GM19238 (cell line): ENCODE measurements around the gene CIART.
"Not testable (repeated sequence)": the region's sequence is repeated elsewhere in the genome, so short reads cannot be mapped to it uniquely, and the experiment has no call there.

Experiments
- DNase-seq: peaks from one replicate; pipeline ENCODE4 v3.0.0; 2011; ENCODE audit warnings: low spot score; ENCODE audit not compliant: insufficient read length

CIART gene

DNA sequence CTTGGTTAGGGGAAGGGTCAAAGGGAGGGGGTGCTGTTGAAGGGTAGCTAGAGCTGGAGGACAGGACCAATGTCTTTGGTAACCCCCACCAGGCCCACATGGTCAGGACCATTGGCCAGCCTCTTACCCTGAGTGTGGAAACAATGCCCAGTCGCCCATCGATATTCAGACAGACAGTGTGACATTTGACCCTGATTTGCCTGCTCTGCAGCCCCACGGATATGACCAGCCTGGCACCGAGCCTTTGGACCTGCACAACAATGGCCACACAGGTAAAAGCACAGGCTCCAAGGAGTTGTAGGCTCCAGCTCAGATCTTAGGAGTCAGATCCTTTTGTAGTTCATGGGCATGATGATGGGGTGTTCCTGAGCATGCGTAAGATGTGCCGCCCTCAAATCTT, 21.0 kb upstream of the CIART start:
- DNase-seq: no peak

DNA sequence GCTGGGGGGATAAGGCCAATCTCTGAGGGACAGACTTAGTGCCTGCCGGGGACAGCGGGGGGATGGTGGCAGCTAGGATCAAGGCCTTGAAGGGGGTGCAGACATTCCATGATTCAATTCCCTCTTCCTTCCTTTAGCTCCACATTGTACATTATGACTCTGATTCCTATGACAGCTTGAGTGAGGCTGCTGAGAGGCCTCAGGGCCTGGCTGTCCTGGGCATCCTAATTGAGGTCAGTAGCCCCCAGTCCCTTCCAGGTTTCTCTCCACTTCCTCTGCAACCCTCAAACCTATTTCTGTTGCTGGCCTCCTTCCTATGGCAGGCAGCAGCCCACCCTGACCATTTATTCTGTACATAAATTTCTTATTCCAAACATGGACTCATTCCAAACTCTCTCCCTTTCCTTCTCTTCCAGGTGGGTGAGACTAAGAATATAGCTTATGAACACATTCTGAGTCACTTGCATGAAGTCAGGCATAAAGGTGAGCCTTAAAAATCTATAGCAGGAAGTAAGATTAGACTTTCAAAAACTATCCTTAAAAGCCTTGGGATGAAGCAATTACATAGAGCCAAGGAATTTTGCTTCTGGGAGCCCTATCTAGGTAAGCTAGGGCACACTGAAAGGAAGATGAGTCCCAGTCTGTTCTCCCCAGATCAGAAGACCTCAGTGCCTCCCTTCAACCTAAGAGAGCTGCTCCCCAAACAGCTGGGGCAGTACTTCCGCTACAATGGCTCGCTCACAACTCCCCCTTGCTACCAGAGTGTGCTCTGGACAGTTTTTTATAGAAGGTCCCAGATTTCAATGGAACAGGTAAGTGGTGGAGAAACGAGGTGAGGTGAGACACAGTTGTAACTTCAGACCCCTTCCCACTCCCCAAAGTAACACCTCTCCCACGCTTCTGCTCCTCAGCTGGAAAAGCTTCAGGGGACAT, 19.7 kb upstream of the CIART start:
- DNase-seq: no peak

DNA sequence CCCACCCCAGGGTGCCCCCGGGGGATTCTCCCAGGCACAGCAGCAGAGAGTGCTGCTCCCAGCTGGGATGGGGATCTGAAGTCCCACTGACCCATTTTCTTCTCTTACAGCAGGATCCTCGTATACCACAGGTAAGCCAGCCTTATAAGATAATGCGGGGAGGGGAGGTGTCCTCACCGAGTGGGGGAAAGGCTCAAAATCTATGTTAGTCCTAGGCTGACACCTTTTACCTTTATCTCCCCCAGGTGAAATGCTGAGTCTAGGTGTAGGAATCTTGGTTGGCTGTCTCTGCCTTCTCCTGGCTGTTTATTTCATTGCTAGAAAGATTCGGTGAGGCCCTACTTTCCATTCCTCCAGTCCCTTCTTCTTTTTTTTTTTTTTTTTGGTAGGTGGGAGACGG, 18.8 kb upstream of the CIART start:
- DNase-seq: no peak

DNA sequence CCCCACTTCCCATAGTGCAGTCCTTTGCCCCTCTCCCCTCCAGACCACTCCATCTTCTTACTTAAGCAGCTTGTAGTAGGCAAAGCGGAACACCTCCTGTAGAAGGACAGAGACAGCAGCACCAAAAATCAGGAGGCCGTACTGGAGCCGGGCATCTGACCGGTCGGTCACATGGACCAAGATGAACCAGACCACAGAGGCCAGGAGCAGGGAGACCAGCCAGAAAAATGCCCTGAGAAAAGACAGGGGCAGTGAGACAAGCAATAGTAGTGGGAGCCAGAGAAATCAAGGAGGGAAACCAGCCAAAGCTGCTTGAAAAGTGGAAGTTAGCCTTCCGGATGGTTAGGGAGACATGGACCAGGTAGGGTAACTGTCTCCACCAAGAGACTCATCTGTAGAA, 14.5 kb upstream of the CIART start:
- no peak for DNase-seq

DNA sequence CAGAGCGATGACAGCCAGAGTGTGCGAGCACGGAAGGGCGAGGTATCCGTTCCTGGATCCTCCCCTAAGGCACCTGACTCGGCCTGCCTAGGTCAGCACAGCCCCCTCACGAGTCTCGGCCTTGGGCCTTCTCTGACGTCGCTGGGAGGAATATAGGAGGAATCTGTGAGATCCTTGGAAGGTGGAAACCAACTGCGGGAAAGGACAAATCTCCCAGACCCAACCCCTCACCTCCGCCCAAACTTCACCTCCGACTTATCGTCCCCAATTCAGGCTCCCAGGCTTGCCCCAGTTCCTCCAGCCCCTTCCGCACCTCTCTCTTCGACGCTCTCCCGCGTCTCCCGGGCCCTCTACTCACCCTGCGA, 14.0 kb upstream of the CIART start:
- peak; percentile 28 for DNase-seq

DNA sequence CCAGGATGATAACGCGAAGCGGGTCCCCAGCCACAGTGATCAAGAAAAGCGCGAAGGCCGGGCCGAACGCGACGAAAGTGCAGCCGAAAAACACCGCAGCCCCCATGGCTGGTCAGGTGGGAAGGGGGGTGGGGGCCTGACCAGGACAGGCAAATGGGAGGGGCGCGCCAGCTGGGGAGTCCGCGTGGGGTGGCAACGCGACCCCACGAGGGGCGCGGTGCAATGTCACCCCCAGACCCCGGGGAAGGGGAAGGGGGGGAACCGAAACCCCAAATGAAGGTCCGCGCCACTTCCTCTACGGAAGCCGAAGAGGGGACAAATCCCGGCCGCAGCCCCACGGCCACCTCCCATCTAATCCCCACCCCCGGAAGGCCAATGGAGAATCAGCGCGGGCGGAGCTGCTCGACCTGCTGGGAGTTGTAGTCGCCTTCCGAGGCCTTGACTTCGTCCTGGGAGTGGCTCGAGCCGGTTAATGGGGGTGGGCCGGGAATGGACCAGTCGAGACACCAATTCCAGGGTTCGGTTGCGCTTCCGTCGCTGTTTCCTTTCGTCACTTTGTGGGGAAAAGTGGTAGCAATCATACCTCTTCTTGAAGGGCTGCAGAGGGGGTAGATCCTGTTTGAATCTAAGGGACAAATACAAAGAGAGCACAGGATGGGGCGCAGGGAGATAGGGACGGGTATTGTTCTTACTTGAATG, 13.5 kb upstream of the CIART start, which contains the start of gene APH1A:
Gene APH1A, minus strand, starts transcription at position 312 of the 699 bp plus-strand sequence. Its CDS starts 206 bp downstream, at position 106.
- DNase-seq: peak; percentile 95

DNA sequence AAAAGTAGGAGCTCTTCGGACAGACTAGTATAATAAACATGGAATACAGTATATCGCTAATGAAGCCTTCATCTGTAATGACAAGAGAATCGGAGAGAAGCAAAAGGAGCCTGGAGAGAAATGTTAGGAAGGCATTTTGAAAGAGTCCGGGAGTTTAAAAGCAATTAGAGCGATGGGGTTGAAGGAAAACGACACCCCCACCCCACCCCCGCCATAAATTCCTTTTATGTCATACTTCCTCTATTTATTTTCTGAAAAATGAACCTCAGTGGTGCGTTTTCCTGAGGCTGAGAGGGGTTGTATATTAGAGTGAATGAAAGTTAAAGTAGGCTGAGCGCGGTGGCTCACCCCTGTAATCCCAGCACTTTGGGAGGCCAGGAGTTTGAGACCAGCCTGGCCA, 12.9 kb upstream of the CIART start:
- DNase-seq: no peak

DNA sequence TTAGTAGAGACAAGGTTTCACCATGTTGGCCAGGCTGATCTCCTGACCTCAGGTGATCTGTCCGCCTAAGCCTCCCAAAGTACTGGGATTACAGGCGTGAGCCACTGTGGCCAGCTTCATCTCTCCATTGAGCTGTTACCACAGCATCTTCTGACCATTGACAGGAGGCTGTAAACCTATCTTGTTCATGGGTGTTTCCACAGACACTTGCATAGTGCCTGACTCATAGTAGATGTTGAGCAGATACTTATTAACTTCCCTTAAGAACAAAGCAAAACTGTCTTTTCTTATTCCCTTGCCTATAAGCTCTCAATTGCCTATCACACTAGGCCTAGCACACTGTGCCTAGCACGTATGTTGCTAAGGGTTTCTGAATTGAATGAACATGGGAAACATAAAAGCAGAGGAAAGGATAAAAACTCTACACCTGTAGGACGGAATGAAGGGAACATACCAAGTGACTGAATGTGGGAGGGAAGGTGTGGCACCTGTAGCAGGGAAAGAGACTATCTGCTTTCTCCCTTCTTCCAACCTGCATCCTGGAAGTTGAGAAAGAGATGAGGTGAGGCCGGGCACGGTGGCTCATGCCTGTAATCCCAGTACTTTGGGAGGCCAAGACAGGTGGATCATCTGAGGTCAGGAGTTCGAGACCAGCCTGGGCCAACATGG, 10.9 kb upstream of the CIART start:
- DNase-seq: no peak

DNA sequence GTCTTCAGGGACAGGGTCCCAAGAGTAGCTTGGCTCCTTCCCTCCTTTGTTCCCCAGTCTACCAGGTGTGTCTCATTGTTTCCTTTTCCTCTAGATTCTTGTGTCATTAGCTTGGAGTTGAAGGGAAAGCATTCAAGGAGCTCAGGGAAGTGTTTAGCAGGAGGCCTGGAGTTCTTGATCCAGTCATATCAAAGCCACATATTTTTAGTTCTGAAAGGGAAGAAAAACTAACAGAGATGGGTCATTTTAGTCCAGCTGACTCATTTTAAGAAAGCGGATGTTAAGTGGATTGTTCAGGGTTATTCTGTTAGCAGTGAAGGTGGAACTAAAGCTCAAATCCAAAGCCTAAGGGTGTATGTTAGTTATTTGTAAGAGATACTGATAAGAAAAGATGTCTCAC, 9.0 kb upstream of the CIART start:
- no peak for DNase-seq

DNA sequence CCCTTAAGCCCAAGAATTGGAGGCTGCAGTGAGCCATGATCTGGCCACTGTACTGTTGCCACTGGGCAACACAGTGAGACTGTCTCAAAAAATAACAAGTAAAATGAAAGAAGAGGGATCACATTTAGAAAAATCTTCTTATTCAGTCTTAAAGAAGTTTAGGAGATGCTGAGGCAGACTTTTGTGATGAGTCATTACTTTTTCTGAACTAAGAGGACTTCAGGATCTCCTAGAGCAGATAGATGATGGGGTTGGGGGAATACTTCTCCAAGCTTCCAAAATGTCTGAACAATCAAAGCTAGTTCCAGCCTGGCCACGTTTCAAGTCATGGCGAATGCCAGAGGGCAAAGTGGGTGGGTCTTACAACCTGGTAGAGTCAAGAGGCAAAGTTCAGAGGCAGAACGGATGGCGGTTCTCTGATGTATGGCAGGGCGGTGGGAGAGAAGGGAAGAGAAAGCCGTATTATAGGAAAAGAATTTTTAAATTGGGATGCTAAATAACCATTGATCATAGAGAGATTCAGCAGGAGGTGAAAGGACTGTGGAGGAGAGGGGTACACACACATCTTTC, 2.1 kb upstream of the CIART start:
- DNase-seq: no peak

DNA sequence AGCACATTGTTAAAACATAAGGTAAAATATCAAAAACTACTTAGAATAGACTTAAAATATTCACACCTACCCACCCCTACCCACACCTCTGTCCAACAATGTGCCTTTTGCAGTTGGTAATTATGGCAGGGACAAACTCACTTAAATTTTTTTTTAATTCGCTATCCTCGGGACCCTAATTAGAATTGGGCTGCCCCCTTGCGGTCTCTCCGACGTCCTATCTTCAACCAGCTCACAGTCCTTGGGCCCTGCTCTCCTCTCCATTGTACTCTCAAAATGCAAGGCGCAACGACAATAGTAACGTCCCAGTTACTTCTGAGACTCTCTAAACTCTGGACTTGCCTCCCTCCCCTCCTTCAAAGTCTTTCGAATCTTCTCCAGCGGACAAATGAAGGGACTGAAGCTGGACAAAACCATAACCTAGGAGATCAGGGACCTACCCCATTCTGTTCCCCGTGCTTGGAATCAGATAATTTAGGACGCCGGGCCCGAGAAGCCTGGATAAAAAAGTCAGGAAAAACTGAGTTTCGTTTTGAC, 1.1 kb upstream of the CIART start:
- no peak for DNase-seq

DNA sequence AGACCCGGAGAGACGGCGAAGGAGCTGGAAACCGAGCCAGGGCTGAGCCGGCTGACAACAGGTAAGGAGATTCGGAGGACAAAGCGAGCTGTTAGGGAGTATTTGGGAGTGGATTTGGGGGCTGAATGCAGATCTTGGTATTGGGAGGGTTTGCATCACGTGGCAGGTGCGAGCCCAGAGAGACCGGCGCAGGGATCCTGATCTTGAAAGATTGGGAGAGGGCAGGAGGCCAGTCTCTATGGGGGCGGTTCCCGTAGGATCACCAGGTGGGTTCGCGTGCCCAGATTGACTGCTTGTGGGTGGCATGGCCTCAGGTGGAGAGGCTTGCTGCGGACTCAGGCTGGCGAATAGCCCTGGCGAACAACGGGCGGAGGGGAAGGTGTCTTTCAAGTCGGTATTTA, 204 bp downstream of the CIART start:
- no peak for DNase-seq

DNA sequence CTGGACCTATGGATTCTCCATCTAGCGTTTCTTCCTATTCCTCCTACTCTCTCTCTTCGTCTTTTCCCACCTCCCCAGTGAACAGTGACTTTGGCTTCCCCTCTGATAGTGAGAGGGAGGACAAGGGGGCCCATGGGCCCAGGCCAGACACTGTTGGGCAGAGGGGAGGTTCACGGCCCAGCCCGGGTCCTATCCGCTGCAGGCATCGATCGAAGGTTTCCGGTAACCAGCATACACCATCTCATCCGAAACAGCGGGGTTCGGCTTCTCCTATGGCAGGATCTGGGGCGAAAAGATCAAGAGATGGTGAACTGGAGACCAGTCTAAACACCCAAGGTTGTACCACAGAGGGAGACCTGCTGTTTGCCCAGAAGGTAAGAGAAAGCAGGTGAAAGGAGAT, 906 bp downstream of the CIART start:
- DNase-seq: no peak

DNA sequence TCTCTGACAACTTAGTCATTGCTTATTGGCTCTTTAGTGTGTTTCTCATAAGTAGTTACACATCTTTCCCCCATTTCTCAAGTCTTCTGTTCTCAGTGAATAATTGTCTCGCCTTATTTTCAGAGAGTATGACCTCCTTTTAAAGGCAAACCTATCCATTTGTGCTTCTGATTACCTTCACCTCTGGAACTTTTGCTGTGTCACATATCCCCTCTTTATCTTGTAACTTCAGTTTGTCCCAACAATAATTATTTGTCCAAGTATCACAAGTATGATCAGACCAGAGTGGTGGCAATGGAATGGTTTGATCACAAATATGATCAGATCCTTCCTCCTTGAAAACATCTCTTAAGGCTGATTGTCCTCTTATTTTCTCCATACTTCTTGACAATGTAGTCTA, 6.0 kb downstream of the CIART start:
- DNase-seq: no peak

DNA sequence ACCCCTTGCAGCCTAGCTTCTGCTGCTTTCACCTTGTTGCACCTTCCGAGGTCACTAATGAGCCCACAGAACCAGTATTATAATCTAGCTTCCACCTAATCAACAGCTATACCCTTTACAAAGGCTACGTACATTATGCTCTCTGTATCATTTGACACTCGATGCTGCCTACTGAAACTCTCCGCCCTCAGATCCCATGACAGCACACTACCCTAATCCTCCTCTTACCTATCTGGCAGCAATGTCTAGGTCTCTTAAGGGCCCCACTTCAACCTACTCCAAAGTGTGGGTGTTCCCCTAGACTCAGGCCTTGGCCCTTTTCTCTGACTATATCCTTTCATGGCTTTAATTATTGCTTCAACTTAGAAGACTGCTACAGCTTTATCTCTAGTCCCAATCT, 6.5 kb downstream of the CIART start:
- no peak for DNase-seq

DNA sequence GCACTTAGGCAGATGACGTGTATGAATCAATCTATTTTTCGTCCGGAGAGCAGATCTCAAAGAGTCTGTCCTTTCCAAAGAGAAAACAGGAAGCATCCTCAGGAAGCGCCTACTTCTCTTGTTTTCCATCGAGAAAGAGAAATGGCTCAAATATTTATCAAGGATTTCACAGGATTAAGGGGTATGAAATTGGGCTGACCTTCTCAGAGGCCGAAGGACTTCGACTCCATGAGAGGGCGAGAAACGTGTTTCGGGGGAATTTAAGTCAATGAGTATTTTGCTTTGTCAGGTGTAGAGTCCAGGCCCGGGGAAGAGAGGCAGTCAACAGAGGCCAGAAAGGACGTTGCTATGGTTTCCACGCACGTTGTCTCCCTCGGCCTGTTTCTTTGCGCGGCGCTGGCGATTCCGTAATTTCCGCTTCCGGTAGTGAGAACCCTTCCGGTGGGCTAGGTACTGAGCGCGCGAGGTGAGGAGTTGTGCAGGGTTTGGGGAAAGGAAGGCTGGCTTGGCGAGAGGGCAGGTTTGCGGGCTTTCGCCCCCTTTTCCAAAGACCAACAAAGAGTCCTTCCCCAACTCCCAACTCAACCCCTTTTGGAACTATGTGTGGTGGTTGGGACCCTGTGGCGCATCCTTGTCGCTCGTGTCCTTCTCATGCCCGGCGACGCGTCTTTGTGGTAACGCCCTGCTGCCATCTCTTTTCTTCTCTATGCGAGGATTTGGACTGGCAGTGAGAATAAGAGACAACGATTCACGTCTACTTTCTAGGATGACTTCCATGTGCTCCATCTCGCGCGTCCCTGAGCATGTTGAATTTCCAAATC, 11.3 kb downstream of the CIART start, which contains the start of gene MRPS21:
Gene MRPS21, plus strand, starts transcription at position 429 of the 821 bp plus-strand sequence. CDS start 506 bp downstream, outside the sequence.
- peak; percentile 85 for DNase-seq

DNA sequence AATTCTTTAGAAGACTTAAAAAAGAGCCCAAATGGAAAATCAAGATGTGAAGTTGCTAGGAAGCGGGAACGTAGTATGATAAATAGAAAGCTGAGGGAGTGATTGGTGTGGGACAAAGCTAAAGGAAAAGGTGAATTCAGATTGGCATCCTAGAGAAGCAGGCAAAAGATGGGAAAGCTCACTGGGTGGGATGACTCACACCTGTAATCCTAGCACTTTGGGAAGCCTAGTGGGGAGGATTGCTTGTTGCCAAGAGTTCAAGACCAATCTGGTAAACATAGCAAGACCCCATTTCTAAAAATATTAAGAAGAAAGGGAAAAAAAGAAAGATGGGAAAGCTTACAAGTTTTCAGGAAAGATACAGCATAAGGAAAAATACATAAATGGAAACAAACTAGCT, 13.1 kb downstream of the CIART start:
- DNase-seq: no peak

DNA sequence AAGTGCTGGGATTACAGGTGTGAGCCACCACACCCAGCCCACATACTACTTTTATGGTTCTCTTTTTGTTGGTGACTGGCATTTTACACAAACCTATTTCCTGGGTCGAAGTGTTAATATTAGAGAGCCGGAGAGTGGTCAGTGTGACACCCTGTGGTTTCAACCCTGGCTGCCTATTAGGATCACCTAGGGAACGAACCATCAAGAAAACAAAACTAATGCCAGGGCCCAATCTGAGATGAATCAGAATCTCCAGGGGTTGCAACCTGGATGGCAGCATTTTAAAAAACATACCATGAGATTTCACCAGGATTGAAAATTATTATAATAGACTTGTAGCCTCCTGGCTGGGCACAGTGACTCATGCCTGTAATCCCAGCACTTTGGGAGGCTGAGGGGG, 17.4 kb downstream of the CIART start:
- no peak for DNase-seq

DNA sequence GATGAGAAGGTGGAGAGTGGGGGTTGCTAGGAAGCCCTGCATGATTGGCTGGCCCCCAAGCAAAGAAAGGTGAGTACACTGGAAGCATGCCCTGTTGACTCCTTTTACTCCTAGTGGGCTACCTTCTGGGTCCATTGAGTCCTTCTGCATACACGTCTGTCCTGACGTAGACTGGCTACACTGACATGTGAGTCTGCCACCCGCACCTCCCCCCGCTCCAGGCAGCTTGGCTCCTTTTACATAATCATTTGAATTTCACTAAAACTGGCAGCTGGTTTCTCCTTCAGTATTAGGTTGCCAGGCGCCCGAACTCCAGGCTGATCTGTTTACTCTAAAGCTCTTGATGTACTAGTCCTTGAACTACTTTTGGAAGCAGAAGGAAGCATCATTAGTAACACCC, 20.0 kb downstream of the CIART start:
- DNase-seq: no peak

DNA sequence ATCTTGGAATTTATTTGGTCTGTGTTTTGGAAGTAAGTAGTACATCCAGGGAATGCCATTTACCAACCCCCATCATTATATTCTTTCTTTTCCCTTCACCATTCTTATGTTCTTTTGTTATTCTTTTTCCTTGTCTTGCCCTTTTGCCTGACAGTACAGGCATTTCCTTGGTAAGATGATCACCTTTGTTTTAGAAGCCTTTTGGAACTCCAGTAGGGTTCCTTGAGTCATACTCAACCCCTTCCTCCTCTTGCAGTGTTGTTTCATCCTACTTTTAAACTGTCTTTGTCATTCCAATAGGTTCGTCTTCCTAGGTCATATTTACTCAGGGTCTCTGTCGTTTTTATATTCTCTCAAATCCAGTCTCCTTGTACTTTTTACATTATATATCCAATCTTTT, 20.5 kb downstream of the CIART start:
- DNase-seq: no peak

DNA sequence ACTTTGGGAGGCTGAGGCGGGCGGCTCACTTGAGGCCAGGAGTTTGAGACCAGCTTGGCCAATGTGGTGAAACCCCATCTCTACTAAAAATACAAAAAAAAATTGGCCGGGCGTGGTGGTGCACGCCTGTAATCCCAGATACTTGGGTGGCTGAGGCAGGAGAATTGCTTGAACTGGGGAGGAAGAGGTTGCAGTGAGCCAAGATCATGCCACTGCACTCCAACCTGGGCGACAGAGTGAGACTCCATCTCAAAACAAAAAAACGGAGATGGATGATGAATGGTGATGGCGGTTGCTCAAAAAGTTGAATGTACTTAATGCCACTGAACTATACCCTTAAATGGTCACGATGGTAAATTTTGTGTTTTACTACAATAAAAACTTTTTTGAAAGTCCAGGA, 26.2 kb downstream of the CIART start:
- not testable (repeated sequence) for DNase-seq
